GM19099 (cell line): ENCODE data around the gene KRT3.

Source experiments
- POLR2A ChIP-seq: IDR thresholded peaks from 3 replicates; pipeline ENCODE4 v1.6.1; 2011; ENCODE audit warnings: low read depth; ENCODE audit not compliant: insufficient read length; ENCODE audit errors: extremely low read depth

The KRT3 gene

DNA sequence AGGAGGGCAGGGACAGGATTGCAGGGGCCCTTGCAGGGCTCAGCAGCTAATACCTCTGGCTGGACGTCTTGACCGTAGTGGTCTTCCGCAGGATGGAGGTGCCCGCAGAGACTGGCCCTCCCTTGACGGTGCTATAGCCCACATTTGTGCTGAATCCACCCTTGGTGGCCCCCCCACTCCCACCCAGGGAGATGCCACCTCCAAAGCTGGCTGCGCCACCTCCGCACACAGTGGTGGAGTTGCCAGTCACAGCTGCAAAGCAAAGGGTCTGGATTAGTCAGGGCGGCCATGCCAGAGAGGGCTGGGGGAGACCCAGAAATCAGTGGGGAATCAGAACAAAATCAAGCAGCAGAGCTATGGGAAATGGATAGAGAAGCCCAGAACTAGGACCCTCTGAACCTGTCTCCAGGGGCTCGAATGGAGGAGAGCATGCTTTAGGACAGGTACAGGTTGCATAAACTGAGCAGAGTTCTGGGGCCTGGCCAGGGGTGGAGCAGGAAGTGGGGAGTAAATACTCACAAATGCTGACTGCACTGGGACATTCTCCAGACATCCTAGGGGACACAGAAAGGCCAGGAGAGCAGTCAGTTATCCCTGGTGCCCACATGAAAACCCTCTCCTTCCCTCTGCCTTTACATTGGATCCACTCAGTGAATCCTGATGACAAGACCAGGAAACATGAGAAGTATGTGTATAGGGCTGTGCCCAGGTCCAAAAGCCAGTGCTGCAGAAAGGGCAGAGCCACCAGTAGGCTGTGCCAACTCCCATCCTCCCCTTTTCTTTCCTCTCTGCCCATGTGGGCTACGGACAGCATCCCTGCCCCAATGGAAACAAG lies 26.1 kb upstream of the KRT3 start:
- no peak for TF ChIP-seq POLR2A

- no peak for TF ChIP-seq POLR2A
Measured at GRCh38 chr12:52821071-52821730, 25.3 kb upstream of the KRT3 start.

DNA sequence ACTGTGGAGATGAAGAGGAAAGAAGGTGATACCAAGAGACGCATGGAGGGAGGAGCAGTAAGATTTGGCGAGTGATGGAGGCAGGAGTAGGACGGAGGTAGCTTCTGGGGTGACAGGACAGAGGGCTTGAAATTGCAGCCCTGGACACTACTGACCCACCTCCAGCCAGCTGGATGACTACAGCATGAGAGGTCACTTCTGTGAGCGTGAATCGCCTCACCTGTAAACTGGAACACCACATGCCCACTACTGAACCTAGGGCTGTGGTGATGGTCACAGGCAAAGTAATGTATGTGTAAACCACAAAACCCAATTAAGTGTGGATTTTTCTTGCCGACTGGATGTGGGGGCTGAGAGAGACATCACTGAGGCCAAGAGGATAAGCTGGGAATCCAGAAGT lies 24.6 kb upstream of the KRT3 start:
- TF ChIP-seq POLR2A: no peak

GRCh38 chr12:52819731-52820510 lies 24.0 kb upstream of the KRT3 start:
- no peak for TF ChIP-seq POLR2A

GRCh38 chr12:52818887-52819420 lies 23.0 kb upstream of the KRT3 start:
- no peak for TF ChIP-seq POLR2A

GRCh38 chr12:52818388-52818787 lies 22.5 kb upstream of the KRT3 start:
- no peak for TF ChIP-seq POLR2A

- no peak for TF ChIP-seq POLR2A
Measured at GRCh38 chr12:52817699-52818238, 21.9 kb upstream of the KRT3 start.

- no peak for TF ChIP-seq POLR2A
Measured at GRCh38 chr12:52817003-52817698, 21.2 kb upstream of the KRT3 start.

DNA sequence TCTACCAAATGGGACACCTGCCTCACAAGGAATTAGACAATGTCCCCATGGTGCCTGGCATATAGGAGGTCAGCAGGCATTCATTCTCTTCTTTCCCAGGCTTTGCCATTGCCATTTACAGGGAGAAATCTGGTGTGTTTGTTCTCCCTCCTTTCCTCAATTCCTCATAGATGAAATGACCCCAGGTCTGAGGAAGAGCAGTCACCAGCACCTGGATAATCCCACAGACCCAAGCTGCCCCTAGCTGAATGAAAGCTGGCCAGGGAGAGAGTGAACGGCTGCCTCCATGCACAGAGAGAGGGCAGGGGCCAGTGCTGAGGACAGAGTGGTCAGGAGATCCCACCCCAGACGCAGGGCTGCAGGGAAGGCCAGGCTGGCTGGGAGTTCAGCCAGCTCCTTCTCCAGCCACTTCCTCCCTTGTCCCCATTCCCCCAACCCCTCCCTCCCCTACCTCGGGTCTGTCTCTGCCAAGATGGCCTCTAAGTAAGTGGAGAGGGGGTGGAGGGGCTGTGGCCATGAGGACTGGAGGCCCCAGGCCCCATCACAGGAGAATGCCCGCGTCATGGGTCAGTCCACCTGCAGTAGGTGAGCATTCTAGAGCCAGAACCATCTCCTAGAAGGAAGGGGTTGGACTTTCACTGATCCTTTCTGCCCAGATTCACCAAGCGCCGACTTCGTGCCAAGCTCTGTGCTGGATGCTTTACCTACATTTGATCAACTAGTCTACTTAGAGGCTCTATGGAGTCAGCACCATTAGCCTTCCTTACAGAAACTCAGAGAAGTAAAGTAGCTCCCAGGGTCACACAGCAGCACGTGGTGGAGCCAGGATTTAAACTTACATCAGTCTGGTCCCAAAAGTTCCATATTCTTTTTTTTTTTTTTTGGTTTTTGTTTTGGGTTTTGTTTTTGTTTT lies 20.0 kb upstream of the KRT3 start:
- no peak for TF ChIP-seq POLR2A

GRCh38 chr12:52815161-52815560 lies 19.2 kb upstream of the KRT3 start:
- no peak for TF ChIP-seq POLR2A

DNA sequence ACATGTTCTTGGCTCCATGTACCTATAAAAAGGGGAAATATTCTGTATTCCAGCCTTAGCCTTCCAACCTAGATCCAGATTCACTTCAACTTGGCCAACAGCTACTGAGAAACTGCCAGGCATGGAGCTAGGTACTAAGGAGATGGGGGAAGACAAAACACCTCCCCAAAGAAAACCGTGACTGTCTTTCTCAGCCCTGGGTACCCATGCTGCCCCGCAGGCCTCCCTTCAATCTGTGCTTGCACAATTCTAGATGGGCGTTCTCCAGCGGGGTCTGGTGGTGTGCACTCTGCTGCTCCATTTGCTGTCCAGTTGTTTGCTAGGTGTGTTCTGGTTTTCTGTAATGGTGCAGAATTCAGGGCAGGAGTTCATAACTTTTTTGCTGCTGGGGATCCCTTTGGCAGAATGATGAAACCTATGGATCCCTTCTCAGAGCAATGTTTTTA lies 18.8 kb upstream of the KRT3 start:
- TF ChIP-seq POLR2A: no peak

GRCh38 chr12:52813885-52814709 lies 18.2 kb upstream of the KRT3 start, which contains the start of gene KRT4:
Gene KRT4, minus strand, starts transcription at chr12:52814116. Its CDS starts 58 bp downstream, at chr12:52814058.
- TF ChIP-seq POLR2A: no peak

DNA sequence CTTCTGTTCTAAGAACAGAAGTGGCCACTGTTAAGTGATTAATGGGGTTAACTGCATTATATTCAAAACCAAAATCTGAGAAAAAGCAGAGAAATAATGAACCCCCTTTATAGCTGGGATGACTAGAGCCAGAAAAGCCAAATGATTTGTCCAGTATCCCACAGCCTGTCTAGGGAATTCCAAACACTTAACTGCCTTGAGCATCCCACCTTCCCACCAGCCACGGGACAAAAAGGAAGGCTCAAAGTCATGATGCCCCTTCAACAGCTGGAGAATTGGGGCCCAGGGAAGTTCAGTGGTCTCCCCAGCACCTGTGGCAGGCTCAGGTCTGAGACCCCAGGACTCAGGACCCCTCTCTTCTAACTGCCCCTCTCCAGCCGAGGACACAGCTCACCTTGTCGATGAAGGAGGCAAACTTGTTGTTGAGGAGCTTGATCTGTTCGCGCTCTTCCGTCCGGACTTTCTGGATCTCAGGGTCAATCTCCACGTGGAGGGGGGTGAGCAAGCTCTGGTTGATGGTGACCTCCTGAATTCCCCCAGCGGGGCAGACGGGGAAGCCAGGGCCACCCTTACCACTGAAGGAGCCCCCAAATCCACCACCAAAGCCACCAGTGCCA lies 17.4 kb upstream of the KRT3 start:
- TF ChIP-seq POLR2A: no peak

DNA sequence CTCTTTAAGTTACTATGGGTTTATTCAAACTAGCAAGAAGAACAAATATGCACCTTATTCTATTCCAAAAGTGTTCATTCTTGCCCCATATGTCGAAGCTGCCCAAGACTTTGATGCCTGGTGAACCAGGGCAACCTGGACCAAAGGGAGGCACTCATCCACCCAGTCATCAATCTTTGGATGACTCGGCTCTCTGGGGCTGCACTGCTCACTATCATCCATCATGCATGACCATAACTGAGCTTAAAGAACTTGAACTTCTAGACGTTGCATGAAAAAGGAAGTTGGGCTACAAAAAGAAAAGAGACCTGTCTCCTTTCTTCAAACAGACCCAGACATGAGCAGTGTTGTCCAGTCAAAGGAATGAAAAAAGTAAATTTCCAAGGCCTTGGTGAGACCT lies 16.8 kb upstream of the KRT3 start:
- no peak for TF ChIP-seq POLR2A
